Limb (tissue), 2 donors: Measurements from ENCODE around the gene PPP2R2C.

Experiments
- DNase-seq, 2 donors: peaks; one replicate each; pipeline ENCODE4 v3.0.0-alpha.2; 2016; ENCODE audit errors: extremely low spot score in 2 of 2

Gene PPP2R2C

DNA sequence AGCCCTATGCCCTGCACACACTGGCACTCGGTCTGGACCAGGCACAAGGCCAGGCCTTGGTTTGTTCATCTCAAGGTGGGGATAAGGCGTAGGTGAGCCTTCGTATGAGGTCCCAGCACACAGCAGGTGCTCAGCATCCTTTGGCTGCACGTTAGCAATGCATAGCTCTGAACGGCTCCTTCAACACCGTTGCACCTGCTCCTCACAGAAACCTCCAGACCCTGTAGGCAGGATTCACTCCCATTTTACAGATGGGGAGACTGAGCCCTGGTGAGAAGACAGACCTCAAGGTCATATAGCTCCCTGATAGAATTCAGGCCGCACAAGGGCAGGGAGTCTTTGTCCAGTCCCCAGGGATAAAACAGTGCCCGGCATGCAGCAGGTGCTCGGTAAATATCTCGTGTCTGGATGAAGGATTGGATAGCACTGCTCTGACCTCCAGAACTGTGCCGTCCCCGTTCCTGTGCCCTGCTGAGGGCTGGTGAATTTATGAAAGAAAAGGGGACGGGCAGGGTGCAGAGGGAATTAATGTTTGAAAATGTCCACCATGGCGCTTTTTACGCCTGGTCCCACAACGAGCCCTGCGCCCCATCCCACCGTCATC is 2.4 kb downstream of the PPP2R2C start:
- DNase-seq: no peak

DNA sequence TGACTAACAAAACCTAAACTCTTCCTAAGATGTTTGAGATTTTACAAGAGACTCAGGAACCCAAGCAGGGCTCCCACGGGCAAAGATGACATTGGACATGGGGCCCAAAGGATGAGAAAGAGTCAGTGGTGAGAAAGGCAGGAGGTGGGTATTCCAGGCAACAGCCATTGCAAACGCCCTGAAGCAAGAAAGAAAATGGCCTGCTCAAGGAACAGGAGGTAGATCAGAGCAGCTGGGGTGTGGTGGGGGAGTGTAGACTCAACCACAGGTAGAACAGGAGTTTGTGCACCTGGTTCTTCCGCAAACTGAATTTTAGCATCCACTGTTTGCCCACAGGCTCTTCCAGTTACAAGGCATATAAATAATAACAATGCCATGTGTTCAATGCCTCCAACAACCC is 3.3 kb downstream of the PPP2R2C start:
- no peak for DNase-seq

DNA sequence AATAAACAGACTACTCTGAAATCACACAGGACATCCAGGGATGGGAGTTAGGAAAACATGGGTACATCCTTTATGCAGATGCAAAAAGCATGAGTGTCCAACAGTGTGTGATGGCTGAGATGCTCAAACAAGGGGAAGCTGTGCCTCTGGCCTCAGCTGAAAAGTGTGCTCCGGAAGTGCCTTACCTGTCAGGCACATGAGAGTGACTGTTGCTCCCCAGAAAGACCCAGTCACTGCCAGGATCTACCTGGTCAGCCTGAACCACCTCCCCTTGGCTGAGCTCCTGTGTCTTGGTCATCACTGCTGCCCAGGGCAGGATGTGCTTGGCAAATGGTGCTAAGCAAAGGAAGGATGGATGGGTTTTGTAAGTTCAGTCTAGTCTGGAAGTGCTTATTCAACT is 4.0 kb downstream of the PPP2R2C start:
- no peak for DNase-seq

DNA sequence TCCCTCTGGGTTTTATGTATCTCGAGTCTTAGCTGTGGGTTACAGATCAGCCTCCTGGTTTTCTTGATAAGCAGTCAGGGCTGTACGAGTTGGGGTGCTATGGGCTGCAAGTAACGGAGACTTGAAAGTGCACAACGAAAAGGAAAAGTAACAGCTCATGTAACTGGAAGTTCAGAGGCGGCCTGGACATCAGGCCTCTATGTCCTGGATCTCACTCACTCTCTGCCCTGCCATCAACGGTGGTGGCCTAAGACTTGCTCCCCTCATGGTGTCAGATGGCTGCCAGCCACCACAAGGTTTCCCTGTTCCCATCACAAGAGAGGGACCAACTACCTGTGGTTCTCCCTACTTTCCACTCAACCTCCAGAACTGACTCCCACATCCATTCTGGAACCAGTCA is 4.8 kb downstream of the PPP2R2C start:
- DNase-seq: no peak

DNA sequence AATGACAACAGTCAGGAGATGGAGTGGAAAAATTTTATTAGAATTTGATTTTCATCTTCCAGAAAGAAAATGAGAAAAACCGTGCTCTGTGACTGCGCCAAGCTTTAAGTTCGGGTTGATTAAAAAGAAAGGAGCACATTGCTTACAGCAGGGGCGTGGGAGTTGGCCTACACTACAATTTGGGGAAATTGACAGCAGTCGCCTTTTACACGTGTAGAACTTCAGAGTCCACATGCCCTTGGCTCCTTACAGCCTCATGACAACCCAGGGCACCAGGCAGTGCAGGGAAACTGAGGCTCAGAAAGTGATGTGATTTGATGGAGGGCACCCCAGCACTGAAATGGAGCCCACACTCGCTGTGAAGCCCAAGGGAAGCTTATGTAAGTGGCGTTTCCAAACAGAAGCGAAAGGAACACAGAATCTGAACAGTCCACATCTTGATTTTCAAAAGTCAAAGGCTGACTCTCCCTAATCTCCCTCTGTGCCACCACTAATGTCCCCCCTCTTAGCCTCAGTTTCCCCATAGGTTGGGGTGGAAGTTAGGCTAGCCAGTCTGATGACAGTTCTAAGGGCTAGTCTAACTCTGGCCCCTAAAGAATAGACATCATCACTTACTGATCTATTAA is 5.5 kb downstream of the PPP2R2C start:
- DNase-seq: no peak

DNA sequence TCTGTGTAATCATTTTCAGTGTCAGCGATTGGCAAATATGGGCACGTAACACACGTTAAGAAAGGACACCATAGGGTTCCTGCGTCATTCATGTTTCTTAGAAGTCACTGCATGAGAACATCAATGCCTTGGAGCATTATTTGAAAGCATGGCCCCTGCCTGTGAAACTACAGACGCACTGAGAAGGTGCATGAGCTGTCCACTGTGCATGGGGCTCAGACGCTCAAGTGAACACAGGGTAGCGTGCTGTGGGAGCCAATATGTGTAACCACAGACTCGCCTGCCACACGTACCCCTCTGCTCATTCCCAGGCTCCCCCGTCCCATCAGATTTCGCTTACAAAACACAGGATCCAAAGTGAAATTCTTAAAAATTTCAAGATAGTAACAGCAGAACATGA is 6.5 kb downstream of the PPP2R2C start:
- DNase-seq: no peak

DNA sequence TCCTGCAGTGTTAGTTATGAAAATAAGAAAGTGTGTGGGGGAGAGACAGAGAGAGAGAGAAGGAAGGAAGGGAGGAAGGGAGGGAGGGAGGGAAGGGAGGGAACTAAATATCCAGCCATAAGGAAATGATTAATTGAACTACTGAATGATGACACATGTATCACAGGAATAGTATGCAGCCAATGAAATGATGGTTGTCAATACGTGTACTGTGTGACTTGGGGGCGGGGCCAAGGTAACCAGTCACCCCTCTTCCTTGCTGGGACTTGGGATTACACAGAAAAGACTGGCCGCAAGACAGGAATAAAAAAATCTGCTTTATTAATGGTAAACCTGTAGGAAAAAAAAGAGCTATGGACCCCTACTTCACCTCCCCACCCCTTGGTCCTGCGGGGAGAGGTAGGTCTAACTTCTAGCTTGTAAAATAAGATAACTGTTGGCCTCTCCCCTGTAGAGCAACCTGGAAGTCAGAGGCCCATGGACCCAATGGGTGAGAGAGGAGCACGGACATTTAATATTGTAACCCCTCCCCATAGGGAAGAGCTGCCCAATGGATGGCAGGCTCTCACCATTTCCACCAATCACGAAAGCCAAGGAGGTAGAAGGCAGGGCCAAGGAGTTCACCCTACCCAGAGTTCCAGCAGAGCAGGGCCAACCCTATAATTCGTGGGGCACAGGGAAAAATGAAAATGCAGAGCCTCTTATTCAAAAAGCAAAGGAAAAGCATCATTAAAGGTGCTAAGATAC is 7.4 kb downstream of the PPP2R2C start:
- no peak for DNase-seq

DNA sequence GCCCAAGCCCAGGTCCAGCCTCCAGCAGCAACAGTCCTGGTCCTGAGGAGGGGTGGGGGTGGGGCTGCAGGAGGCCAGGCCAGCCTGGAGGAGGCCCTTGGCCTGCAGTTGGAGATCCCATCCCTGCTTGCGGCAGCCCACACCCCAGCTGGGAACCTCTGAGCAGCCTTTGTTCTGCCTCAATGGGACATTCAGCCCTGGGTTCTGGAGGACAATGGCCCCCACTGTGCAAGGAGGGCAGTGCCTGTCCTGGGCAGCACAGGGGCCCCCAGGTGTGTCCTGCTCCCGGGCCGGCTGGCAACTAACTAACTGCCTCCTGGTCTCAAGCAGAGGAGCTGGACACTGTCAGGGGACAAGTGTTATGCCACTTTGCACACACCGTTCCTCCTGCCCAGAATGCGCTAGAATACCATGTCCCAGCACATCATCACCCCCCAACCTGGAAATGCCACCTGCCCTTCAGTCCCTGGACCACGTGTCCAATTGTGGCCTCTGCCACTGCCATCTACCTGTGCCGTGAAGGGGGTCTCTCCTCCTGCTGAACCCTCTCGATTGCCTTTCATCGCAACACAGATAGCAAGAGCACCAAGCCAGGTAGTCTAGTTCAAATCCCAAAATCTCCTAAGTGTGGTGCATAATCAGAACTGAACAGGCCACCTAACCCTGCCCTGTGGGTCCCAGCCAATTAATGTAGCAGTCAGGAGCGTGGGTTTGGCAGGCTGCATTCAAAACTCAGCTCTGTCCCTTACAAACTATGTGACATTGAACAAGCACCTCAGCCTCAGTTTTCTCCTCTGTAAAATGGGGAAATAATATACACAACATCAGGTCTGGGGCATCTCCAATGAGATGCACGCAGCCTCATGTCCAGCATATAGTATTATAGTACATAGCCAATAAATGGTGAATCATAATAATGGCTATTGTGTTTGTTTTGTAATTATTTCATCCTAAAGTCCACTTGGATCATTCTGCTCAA is 8.8 kb downstream of the PPP2R2C start:
- DNase-seq: no peak

DNA sequence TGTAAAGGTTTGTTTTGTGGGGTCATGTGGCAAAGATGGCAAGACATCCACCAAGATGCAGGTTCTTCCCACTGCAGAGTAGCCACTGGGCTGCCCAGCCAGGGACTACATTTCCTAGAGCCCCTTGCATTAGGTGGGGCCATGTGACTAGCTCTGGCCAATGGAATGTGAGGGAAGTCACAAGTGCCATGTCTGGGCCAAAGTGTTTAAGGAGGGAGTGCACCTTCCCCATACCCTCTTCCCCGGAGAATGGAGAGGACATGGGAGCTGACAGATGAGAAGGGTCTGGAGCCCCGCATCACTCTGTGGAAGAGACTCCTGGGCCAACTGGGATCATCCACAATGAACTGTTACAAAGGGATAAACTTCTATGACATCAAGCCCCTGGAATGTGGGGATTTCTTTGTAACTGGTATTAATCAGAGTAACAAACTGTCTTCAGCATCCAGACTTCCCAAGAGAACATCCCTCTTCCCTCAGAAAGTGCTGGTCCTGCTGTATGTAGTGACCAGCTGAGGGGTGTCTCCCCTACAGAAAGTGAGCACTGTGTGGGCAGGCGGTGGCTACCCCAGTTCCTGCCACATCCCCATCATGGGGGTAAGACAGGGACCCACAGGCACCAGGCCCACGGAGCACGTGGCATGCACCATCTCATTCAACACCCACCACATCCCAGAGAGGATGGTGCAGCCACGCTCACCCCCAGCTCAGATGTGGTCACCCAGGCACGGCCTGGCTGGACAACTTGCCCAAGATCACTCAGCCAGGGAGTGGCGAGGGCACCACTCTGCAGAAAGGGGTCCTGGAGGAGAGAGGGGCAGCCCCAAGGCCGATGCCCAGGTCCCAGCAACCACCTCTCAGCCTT is 10.9 kb downstream of the PPP2R2C start:
- no peak for DNase-seq

DNA sequence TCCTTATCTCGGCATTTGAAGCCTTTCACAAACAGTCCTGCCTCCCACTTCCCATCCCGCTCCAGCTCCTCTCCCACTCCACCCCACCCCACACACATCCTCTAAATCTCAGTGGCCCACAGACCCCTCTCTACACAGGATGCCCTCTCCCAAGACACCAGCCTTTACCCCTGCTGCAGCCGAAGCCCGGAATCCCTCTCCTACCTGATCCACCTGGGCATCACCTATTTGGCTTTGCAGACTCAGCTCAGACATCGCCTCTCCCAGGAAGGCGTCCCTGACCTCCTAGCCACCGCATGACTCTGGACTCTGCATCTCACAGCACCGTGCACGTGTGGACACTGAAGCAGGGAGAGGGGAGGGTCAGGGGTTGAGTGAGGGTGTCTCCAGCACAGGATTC is 11.5 kb downstream of the PPP2R2C start:
- DNase-seq: no peak

DNA sequence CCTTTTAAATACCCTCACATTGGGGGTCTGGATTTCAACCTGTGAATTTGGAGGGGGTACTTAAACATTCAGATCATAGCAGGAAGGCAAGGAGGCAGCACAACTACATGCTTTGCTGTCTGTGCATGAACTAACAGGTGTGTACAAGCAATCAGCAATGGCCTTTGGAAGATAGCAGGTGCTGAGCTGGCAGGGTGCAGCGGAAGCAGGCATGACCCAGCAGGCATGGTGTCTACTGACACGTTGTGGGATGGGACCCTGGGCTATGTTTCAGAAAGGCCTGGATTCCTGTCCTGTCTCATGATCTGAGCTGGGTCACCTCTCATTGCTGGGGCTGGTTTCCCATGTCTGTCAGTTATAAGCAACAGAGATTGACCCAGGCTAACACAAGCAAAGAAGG is 13.9 kb downstream of the PPP2R2C start:
- DNase-seq: no peak

DNA sequence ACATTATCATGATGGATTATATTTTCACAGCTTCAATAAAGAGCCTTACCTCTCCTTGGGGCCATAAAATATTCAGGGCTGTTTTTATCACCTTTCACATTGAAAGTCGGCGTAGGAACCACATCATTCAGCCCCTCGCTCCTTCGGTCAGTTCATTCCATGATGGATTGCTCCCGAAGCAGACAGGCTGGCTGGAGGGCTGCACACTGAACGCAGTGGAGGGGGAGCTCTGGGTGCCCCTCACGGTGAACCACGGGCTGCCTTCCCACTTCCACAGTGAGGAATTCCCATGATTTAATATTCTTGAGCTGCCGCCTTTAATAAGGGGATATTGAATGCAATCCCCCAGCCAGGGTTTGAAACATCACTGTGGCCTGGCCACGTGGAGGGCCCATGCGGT is 16.0 kb downstream of the PPP2R2C start:
- no peak for DNase-seq

DNA sequence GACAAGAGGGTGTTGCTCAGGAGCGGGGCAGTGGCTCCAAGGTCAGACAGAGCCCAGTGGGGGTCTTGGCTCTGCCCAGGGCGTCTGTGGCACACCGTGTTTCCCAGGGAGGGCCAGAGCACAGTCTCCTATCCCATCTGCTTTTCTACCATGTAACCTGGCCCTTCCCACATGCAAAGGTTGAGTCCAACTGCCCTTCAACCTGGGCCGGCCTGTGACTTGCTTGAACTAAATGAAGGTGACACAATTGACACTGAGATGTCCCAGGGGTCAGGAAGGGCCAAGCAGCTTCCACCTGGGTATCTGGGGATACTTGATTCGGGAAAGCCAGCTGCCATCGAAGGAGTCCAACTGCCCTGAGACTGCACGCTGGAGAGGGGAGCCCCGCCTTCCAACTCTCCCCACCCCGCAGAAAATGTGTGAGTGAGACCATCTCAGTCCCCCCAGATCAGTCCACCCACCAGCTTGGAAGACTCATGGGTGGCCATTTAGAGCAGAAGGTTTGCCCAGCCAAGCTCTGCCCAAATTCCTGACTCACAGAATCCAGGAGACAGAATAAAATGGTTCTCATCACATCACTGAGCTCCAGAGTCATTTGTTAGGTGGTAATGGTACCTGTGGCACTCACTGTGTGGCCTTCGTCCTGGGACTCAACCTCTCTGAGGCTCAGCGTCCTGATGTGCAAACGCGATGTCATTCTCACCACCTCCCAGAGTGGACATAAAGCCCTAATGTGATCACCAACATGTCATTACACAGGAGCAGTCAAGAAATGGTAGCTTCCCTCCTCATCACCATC is 18.1 kb downstream of the PPP2R2C start:
- no peak for DNase-seq

DNA sequence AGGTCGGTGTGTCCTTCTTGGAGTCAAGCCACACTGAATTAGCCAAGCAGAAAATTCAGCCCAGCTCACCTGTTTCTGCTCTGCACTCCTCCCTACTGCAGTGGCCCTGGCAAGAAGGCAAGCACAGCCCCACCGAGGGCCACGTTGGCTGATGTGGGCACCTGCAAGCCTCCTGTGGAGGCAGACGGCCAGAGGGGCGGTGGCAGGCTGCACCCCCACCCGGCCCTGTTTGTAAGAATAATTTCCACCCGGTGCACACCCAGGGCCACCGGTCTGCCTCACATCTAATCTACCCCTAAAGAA is 18.8 kb downstream of the PPP2R2C start:
- no peak for DNase-seq

DNA sequence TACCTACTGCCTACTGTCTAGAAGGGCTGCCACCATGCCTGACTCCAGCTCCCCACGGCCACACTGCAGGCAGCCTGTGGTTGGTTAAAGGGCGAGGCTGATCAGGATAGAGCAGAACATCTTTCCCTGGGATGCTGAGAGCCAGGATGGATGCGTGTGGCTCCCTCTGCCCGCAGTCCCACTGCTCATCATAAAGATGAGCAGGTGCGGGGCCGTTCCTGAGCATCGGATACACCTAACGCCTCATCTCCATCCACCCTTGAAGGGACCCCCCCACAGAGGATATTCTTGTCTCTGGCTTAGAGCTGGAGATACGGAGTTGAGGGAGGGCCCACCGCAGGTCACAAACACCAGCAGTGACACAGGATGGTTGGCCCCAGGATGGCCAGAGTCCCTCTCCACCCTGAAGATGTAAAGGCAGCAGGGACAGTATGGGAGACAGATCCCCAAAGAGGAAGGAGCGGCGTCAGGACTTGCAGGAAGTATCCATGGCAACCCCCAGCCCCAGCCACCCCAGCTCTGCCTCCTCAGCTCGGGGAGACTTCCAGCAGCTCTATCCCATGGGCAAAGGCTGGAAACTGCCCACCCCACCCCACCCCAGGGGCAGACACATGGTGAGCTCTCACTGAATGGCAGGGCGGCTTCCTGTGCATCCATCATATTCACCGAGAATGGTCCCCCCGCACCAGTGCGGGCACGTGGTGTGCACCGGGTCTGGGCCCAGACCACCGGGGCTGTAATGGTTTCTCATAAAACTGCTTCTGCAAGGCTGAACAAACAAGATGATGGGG is 19.3 kb downstream of the PPP2R2C start:
- no peak for DNase-seq

DNA sequence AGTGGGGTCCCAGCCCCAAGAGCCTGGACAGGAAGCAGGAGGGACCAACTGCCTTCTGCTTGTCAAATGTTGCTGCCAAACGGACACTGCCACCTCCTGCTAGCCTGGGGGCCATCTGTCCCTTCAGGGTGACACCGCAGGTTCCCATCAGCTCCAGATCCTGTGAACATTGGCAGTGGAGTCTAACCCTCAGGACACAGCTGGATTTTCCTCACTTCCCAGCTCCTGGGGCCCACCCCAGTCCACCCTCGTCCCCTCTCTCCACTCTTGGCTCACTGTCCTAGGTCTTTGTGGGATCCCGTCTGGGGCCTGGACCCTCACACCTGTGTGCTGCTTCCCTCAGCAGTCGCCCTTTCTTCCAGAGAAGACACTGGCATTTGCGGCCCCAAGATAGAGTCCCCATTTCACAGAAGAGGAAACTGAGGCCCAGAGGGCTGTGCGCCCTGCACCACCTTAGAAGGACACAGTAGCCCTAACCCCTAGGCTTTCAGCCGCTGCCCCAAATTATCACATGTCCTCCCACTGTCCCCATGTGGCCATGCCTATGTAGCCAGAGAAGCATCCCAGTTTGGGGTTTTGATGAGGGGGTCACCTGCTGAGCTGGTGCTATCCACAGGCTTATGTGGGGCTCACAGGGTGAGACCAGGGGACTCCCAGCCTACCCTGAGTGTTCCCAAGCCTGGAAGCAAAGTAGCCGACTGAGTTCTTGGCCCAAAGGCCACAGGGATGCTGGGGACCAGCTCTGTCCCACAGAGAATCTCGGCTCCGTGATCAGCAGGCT is 20.1 kb downstream of the PPP2R2C start:
- no peak for DNase-seq

DNA sequence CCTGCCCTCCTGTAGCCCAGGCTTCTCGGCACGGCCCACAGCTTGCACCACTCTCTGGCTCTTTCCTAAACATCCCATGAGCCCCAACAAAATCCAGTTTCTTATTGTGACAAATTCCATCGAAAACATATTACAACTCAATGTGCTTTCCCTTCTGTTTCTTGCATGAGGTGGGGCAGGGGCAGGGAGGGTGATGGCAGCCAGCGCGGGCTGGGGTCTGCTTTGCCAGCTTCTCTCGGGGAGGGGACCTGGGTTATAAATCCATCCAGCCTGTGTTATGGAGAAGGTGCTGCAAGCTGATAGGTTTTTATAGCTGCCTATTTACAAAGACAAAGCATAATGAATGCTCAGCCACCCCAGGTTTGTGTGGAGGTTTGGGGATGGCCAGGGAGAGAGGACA is 21.1 kb downstream of the PPP2R2C start:
- DNase-seq: no peak

DNA sequence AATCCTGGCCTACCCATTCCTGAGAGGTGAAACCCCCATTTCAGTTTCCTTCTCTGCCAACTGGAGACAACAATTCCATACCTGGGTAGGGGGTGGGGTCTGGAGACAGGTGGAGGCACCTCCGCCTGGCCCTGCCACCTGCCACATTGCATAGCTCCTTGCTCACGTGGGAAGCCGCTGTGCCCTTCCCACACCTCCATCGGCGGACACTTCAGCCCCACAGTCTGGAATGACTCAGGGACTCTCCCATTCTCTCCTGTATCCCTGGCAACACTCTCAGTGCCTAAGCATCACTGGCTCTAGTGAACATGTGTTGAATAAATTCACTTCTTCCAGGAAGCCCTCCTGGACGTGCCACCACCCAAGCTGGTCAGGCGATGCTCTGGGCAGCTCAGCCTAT is 21.7 kb downstream of the PPP2R2C start:
- no peak for DNase-seq
